ENCODE data around the gene IFRD1. TPM values are rescaled to one million over a fixed set of nuclear protein-coding genes. Genes with fewer than 3 reads are reported as not detected.
"Not testable (repeated sequence)": the region's sequence is repeated elsewhere in the genome, so short reads cannot be mapped to it uniquely, and the experiment has no call there.

IFRD1 gene
- total RNA-seq, 2 donors from 2014 or later, result 269 to 276 TPM

- Mint-ChIP-seq H3K27ac (peak overlapping the region; percentile 99), H3K4me1 (peaks cover 42% of the 10 kb centered on the region), H3K36me3 (ENCODE audit: low read depth) (peaks cover 7% of the 10 kb centered on the region), H3K4me3 (peak overlapping the region; percentile 100), H3K27me3 (no peaks in the 10 kb centered on the region)
- no peaks in the 10 kb centered on the region for H3K9me3 ChIP-seq (ENCODE audit: control insufficient read depth, low read length, poor library complexity, severe bottlenecking)
- DNase-seq (peak; percentile 63 to 73 (median 70)), ATAC-seq (peak; percentile 84)
Observed at GRCh38 chr7:112450807-112451761, 824 bp downstream of the IFRD1 start.

- no peaks in the 10 kb centered on the region for H3K9me3 ChIP-seq (ENCODE audit: control insufficient read depth, low read length, poor library complexity, severe bottlenecking)
- H3K4me3 Mint-ChIP-seq, result peak overlapping the region; percentile 100
- H3K36me3 Mint-ChIP-seq (ENCODE audit: low read depth), result peaks cover 2% of the 10 kb centered on the region
- ATAC-seq (no peak), DNase-seq (no peak)
- H3K27me3 Mint-ChIP-seq, result no peaks in the 10 kb centered on the region
- H3K4me1 Mint-ChIP-seq, result peaks cover 38% of the 10 kb centered on the region
- peak overlapping the region; percentile 32 for H3K27ac Mint-ChIP-seq
Observed at GRCh38 chr7:112452102-112452888, 2.0 kb downstream of the IFRD1 start.

GRCh38 chr7:112453505-112454171 is 3.4 kb downstream of the IFRD1 start:
- no peak overlapping the region for H3K4me3 Mint-ChIP-seq
- H3K4me1 Mint-ChIP-seq, result peaks cover 38% of the 10 kb centered on the region
- no peak for ATAC-seq
- no peak for DNase-seq
- no peaks in the 10 kb centered on the region for H3K27me3 Mint-ChIP-seq
- H3K27ac Mint-ChIP-seq, result no peak overlapping the region
- no peaks in the 10 kb centered on the region for H3K9me3 ChIP-seq (ENCODE audit: control insufficient read depth, low read length, poor library complexity, severe bottlenecking)
- peaks cover 2% of the 10 kb centered on the region for H3K36me3 Mint-ChIP-seq (ENCODE audit: low read depth)

GRCh38 chr7:112454191-112454590 is 3.9 kb downstream of the IFRD1 start:
- H3K27ac Mint-ChIP-seq; DNase-seq; H3K4me3 Mint-ChIP-seq; ATAC-seq; H3K27me3 Mint-ChIP-seq; H3K36me3 Mint-ChIP-seq (ENCODE audit: low read depth); H3K9me3 ChIP-seq (ENCODE audit: control insufficient read depth, low read length, poor library complexity, severe bottlenecking): not testable (repeated sequence)
- peaks cover 34% of the 10 kb centered on the region for H3K4me1 Mint-ChIP-seq

- H3K4me1 Mint-ChIP-seq, result peaks cover 13% of the 10 kb centered on the region
- ATAC-seq (peak; percentile 22), DNase-seq (no peak)
- peak overlapping the region; percentile 9 for H3K27ac Mint-ChIP-seq
- H3K4me3 Mint-ChIP-seq, result peak overlapping the region; percentile 7
- H3K27me3 Mint-ChIP-seq, result no peaks in the 10 kb centered on the region
- peaks cover 11% of the 10 kb centered on the region for H3K36me3 Mint-ChIP-seq (ENCODE audit: low read depth)
- no peaks in the 10 kb centered on the region for H3K9me3 ChIP-seq (ENCODE audit: control insufficient read depth, low read length, poor library complexity, severe bottlenecking)
Observed at GRCh38 chr7:112459645-112460044, 9.4 kb downstream of the IFRD1 start.

- H3K4me3 Mint-ChIP-seq, result no peak overlapping the region
- ATAC-seq (peak; percentile 30), DNase-seq (no peak)
- no peaks in the 10 kb centered on the region for H3K9me3 ChIP-seq (ENCODE audit: control insufficient read depth, low read length, poor library complexity, severe bottlenecking)
- peaks cover 16% of the 10 kb centered on the region for H3K4me1 Mint-ChIP-seq
- peaks cover 11% of the 10 kb centered on the region for H3K36me3 Mint-ChIP-seq (ENCODE audit: low read depth)
- no peak overlapping the region for H3K27ac Mint-ChIP-seq
- H3K27me3 Mint-ChIP-seq, result no peaks in the 10 kb centered on the region
Observed at GRCh38 chr7:112462236-112462635, 12.0 kb downstream of the IFRD1 start.

GRCh38 chr7:112467867-112468266 is 17.6 kb downstream of the IFRD1 start:
- H3K9me3 ChIP-seq (ENCODE audit: control insufficient read depth, low read length, poor library complexity, severe bottlenecking), result no peaks in the 10 kb centered on the region
- H3K4me1 Mint-ChIP-seq, result peaks cover 9% of the 10 kb centered on the region
- peaks cover 16% of the 10 kb centered on the region for H3K36me3 Mint-ChIP-seq (ENCODE audit: low read depth)
- no peak for DNase-seq
- H3K4me3 Mint-ChIP-seq, result no peak overlapping the region
- no peak for ATAC-seq
- H3K27ac Mint-ChIP-seq, result no peak overlapping the region
- no peaks in the 10 kb centered on the region for H3K27me3 Mint-ChIP-seq

- no peak overlapping the region for H3K27ac Mint-ChIP-seq
- DNase-seq, result no peak
- H3K4me3 Mint-ChIP-seq, result no peak overlapping the region
- no peak for ATAC-seq
- H3K4me1 Mint-ChIP-seq, result peaks cover 8% of the 10 kb centered on the region
- H3K27me3 Mint-ChIP-seq, result no peaks in the 10 kb centered on the region
- H3K9me3 ChIP-seq (ENCODE audit: control insufficient read depth, low read length, poor library complexity, severe bottlenecking), result no peaks in the 10 kb centered on the region
- H3K36me3 Mint-ChIP-seq (ENCODE audit: low read depth), result peaks cover 15% of the 10 kb centered on the region
Observed at GRCh38 chr7:112470194-112470593, 19.9 kb downstream of the IFRD1 start.

GRCh38 chr7:112476390-112477052 is 26.3 kb downstream of the IFRD1 start:
- H3K4me1 Mint-ChIP-seq, result peaks cover 2% of the 10 kb centered on the region
- peaks cover 14% of the 10 kb centered on the region for H3K36me3 Mint-ChIP-seq (ENCODE audit: low read depth)
- no peak for ATAC-seq
- no peak for DNase-seq
- H3K4me3 Mint-ChIP-seq, result peak overlapping the region; percentile 36
- H3K27me3 Mint-ChIP-seq, result no peaks in the 10 kb centered on the region
- no peaks in the 10 kb centered on the region for H3K9me3 ChIP-seq (ENCODE audit: control insufficient read depth, low read length, poor library complexity, severe bottlenecking)
- H3K27ac Mint-ChIP-seq, result peak overlapping the region; percentile 12

GRCh38 chr7:112481121-112481736 is 31.0 kb downstream of the IFRD1 start:
- peaks cover 5% of the 10 kb centered on the region for H3K36me3 Mint-ChIP-seq (ENCODE audit: low read depth)
- DNase-seq (no peak), ATAC-seq (no peak)
- no peaks in the 10 kb centered on the region for H3K27me3 Mint-ChIP-seq
- H3K27ac Mint-ChIP-seq, result no peak overlapping the region
- no peaks in the 10 kb centered on the region for H3K9me3 ChIP-seq (ENCODE audit: control insufficient read depth, low read length, poor library complexity, severe bottlenecking)
- H3K4me1 Mint-ChIP-seq, result peaks cover 2% of the 10 kb centered on the region
- no peak overlapping the region for H3K4me3 Mint-ChIP-seq

GRCh38 chr7:112481833-112482670 is 31.8 kb downstream of the IFRD1 start:
- H3K36me3 Mint-ChIP-seq (ENCODE audit: low read depth), result peaks cover 5% of the 10 kb centered on the region
- no peak for ATAC-seq
- peaks cover 2% of the 10 kb centered on the region for H3K4me1 Mint-ChIP-seq
- no peaks in the 10 kb centered on the region for H3K9me3 ChIP-seq (ENCODE audit: control insufficient read depth, low read length, poor library complexity, severe bottlenecking)
- DNase-seq, result no peak
- H3K27me3 Mint-ChIP-seq, result no peaks in the 10 kb centered on the region
- H3K27ac Mint-ChIP-seq, result no peak overlapping the region
- no peak overlapping the region for H3K4me3 Mint-ChIP-seq
